HG03565 (cell line): ENCODE results near the gene ACBD4.

Experiments used
- ATAC-seq: cut with Tn5 transposase; IDR thresholded peaks from one replicate; pipeline ENCODE4 v1.9.1; 2021; ENCODE audit warnings: mild to moderate bottlenecking, moderate library complexity; ENCODE audit not compliant: unreplicated experiment

The ACBD4 gene

GRCh38 chr17:45177563-45177962 lies 42.1 kb downstream of the ACBD4 start:
- ATAC-seq: no peak

GRCh38 chr17:45184144-45184543 lies 48.7 kb downstream of the ACBD4 start:
- ATAC-seq: no peak

- no peak for ATAC-seq
These were observed 51.4 kb downstream of the ACBD4 start for GRCh38 chr17:45186801-45187354.

- ATAC-seq: no peak
These were observed 53.5 kb downstream of the ACBD4 start for GRCh38 chr17:45189009-45189408.

GRCh38 chr17:45190503-45191255 lies 55.2 kb downstream of the ACBD4 start:
- no peak for ATAC-seq
